Measurements from ENCODE around the gene FAM78B.

The FAM78B gene

DNA sequence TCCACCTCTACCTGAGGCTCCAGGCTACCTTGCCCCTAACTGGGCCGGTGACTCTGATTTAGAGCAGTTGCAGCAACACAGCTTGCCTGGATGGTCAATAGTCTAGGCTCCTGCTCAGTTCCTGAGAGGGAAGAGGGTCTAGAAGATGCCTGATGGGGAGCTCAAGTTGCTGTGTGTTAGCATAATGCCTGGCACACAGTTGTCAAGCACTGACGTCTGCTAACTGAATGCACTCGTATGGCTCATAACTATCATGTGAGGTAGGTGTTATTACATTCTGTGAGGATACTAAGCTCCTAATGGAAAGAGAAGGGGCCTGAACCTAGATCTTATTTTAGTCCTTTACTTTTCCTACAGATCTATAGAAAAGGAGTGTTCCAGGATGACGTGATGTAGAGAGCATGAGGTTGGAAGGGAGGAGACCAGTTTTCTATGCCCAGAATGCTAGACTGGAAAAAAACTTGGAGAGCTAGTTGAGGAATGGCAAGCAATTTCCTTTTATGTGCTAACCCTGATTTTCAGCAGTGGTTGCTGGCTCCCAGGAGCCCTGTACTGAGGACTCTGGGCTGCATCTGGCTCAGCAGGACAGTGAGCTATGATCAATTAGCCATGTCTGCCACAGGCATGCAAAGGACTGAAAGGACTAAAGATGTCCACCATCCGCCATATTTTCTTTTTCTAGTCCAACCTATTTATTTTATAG lies 30.0 kb downstream of the FAM78B start:
- TF ChIP-seq, protein P1, sequence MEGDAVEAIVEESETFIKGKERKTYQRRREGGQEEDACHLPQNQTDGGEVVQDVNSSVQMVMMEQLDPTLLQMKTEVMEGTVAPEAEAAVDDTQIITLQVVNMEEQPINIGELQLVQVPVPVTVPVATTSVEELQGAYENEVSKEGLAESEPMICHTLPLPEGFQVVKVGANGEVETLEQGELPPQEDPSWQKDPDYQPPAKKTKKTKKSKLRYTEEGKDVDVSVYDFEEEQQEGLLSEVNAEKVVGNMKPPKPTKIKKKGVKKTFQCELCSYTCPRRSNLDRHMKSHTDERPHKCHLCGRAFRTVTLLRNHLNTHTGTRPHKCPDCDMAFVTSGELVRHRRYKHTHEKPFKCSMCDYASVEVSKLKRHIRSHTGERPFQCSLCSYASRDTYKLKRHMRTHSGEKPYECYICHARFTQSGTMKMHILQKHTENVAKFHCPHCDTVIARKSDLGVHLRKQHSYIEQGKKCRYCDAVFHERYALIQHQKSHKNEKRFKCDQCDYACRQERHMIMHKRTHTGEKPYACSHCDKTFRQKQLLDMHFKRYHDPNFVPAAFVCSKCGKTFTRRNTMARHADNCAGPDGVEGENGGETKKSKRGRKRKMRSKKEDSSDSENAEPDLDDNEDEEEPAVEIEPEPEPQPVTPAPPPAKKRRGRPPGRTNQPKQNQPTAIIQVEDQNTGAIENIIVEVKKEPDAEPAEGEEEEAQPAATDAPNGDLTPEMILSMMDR (IDR thresholded peaks at IDR 0.05; ENCODE audit: insufficient read depth, low read depth, low read length, missing control alignments), result no peak
- no peak overlapping the region for H3K4me3 ChIP-seq (ENCODE audit: low read length)
- DNase-seq (ENCODE audit: low read depth), result no peak

DNA sequence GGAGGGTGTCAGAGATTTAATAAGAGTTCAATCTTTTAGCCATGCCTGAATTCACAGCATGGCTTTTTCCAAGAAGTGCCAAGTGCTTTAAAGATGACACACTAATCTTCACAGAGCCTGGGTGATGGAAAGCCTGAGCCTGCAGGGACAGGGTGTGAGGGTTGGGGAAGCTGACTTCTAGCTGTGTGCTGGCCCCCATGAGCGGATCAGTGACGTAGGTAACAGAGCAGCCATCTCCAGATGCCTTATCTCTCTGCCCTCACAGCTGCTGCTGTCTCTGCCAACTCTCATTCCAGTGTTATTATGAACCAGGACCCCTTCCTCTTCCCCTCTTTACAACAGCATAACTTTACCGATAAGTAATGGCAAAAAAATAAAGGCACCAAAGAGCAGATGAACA lies 30.6 kb downstream of the FAM78B start:
- TF ChIP-seq, protein P1 (IDR thresholded peaks at IDR 0.05; ENCODE audit: insufficient read depth, low read depth, low read length, missing control alignments), result no peak
- no peak for DNase-seq (ENCODE audit: low read depth)
- no peak overlapping the region for H3K4me3 ChIP-seq (ENCODE audit: low read length)

DNA sequence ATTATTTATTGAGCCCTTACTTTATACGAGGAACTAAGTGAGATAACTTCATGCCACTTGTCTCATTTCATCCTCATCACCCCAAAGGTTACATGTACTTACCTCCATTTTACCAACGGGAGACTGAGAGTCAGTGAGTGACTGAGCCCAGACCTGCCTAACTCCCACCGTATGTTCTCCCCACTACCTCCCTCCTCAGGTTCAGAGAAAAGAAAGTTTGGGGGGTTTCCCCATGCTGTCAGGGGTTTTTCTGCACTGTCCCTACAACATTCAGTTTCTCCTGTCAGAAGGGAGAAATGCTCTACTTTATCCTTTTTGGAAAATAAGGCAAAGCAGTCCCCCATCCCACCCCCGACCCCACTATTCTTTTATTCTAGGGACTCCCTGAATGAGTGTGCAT lies 32.9 kb downstream of the FAM78B start:
- H3K4me3 ChIP-seq (ENCODE audit: low read length), result no peak overlapping the region
- no peak for DNase-seq (ENCODE audit: low read depth)
- TF ChIP-seq, protein P1 (IDR thresholded peaks at IDR 0.05; ENCODE audit: insufficient read depth, low read depth, low read length, missing control alignments), result no peak

DNA sequence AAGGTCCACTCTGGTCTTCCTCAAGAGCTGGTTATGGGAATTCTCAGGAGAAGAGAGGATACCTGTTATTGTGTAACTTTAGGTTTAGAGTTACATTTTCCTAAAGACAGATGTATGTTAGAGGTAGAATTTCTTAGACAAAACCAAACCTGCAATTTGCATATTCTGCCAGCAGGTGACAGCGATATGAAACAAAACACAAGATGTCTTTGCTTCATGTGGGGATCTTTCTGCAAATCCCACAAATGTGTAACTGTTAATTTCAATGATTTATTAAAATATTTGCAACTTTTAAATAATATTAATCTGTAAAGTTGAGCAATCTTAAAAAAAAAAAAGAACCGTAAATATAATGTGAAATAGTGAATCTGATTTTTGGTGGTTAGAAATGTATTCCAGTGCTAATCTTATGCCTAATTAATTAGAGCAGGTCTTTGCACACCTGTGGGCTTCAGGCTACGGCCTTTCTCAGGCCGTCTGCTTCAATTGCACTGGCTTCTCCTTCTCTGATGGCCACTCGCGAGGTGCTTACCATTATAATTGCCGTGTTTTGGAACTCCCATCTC lies 33.4 kb downstream of the FAM78B start:
- DNase-seq (ENCODE audit: low read depth), result peak; percentile 6
- TF ChIP-seq, protein P1 (IDR thresholded peaks at IDR 0.05; ENCODE audit: insufficient read depth, low read depth, low read length, missing control alignments), result peak; percentile 18
- no peak overlapping the region for H3K4me3 ChIP-seq (ENCODE audit: low read length)

DNA sequence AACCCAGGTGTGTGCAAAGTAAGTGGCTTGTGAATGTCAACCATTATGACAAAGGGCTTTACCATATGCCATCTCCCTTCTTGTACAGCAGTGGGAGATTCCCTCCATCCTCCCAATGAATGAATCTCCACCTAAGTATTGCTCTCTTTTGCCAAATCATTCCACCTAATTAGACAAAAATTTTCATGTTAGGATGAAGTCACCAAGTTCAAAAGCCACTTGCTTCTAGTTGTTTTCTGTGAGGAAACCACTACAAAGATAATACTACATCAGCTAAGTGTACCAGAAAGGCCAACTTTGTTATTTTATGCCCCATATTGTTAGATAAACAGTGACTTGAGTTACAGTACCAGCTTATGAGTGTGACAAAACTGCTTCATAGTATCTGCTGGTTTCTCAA lies 34.3 kb downstream of the FAM78B start:
- no peak for DNase-seq (ENCODE audit: low read depth)
- no peak overlapping the region for H3K4me3 ChIP-seq (ENCODE audit: low read length)
- TF ChIP-seq, protein P1 (IDR thresholded peaks at IDR 0.05; ENCODE audit: insufficient read depth, low read depth, low read length, missing control alignments), result no peak

DNA sequence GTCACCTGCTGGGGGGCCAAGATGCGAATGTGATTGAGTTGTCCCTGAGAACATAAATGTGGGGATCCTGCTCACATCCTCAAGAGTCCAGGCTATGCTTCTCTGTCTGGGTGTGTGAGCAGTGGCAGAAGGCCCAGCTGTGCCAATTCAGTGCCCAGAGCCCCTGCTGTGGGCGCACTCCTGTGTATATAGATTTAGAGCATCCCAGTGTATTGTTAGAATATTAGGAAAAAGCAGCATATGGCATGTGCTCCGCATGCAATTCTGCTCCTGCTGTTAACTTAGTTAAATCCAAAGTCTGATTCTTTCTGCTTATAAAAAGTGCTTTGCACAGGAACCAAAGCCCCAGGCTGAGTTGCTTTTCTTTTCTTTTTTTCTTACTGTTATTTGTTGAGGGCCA lies 37.8 kb downstream of the FAM78B start:
- DNase-seq (ENCODE audit: low read depth), result no peak
- TF ChIP-seq, protein P1 (IDR thresholded peaks at IDR 0.05; ENCODE audit: insufficient read depth, low read depth, low read length, missing control alignments), result no peak
- H3K4me3 ChIP-seq (ENCODE audit: low read length), result no peak overlapping the region

DNA sequence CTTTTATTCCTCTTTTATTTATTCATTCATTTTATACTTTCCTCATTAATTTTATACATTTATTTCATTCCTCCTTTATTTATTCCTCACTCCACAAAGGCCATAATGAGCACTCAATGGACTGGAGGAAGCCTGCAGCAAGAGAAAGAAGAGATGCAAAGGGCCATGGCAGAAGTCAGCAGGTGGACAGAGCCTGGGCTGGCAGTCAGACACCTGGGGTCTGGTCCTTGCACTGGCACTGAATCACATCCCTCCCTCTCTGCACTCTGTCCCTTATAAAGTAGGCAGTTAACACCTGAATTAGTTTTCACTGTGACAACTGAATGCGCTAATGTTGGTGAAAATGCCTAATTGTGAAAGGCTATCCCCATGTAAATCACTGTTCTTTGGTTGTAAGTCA lies 38.6 kb downstream of the FAM78B start:
- DNase-seq (ENCODE audit: low read depth), result no peak
- TF ChIP-seq, protein P1 (IDR thresholded peaks at IDR 0.05; ENCODE audit: insufficient read depth, low read depth, low read length, missing control alignments), result no peak

More for the DNA sequence above, 38.6 kb downstream of the FAM78B start:
- no peak overlapping the region for H3K4me3 ChIP-seq (ENCODE audit: low read length)

All from epithelial cell of esophagus (primary cell).